GM12878 (cell line): ENCODE results near the gene ERO1B. TPM values are rescaled to one million over a fixed set of nuclear protein-coding genes. Genes with fewer than 3 reads are reported as not detected.

ENCODE experiments used
- CBX3 ChIP-seq: fragments of 200-600 bp; sonication (generic); IDR thresholded peaks from 2 replicates; pipeline ENCODE4 v1.6.1; 2016; ENCODE audit warnings: low read depth, borderline replicate concordance
- CHD1 ChIP-seq: IDR thresholded peaks from 2 replicates; pipeline ENCODE4 v1.6.1; 2012; ENCODE audit warnings: low read depth, low read length, improper control_type of control experiment
- FOS ChIP-seq: IDR thresholded peaks from 3 replicates; pipeline ENCODE4 v1.6.1; 2011; ENCODE audit warnings: borderline replicate concordance; ENCODE audit not compliant: insufficient read length; ENCODE audit errors: extremely low read depth
- NFYA ChIP-seq: IDR thresholded peaks from 2 replicates; pipeline ENCODE4 v1.6.1; 2011; ENCODE audit warnings: low read depth, mild to moderate bottlenecking, low read length, improper control_type of control experiment, borderline replicate concordance
- NR2F1 ChIP-seq: fragments of 450-650 bp; conservative IDR thresholded peaks from 2 replicates; pipeline ENCODE4 v1.6.1; 2017; ENCODE audit warnings: mild to moderate bottlenecking
- POU2F2 ChIP-seq: IDR thresholded peaks from 3 replicates; pipeline ENCODE4 v1.6.1; 2011; ENCODE audit warnings: low read depth, mild to moderate bottlenecking, low read length, borderline replicate concordance
- RELB ChIP-seq: fragments of 450-650 bp; IDR thresholded peaks from 2 replicates; pipeline ENCODE4 v1.6.1; 2017; ENCODE audit warnings: low read depth, mild to moderate bottlenecking, moderate library complexity
- SIN3A ChIP-seq: IDR thresholded peaks from 2 replicates; pipeline ENCODE4 v1.6.1; 2012; ENCODE audit warnings: low read depth, low read length, improper control_type of control experiment
- STAT1 ChIP-seq: fragments of 450-650 bp; conservative IDR thresholded peaks from 2 replicates; pipeline ENCODE4 v1.6.1; 2014; ENCODE audit warnings: antibody characterized with exemption, mild to moderate bottlenecking
- TCF3 ChIP-seq: IDR thresholded peaks from 2 replicates; pipeline ENCODE4 v1.6.1; 2012; ENCODE audit warnings: low read depth, mild to moderate bottlenecking, low read length, borderline replicate concordance; ENCODE audit not compliant: insufficient read depth
- ZNF24 ChIP-seq: fragments of 450-650 bp; IDR thresholded peaks from 2 replicates; pipeline ENCODE4 v1.6.1; 2017; ENCODE audit warnings: antibody characterized with exemption, mild to moderate bottlenecking
- ZNF592 ChIP-seq: fragments of 450-650 bp; IDR thresholded peaks from 2 replicates; pipeline ENCODE4 v1.6.1; 2017; ENCODE audit warnings: mild to moderate bottlenecking, moderate library complexity
- polyA plus RNA-seq, 11 experiments: library from polyadenylated mRNA; depleted of rRNA in 4 of 11; unstranded in 6 of 11; stranded (reverse) in 5 of 11; fragments of >200 nt; fragmentation: Nextera tagmentation in 4 of 11; fragmentation: Illumina TruSeq in 1 of 11; extraction: Ambion mirVana in 4 of 11; extraction: Trizol in 1 of 11; gene quantifications; 1 replicate in 1 of 11; 2 replicates in 10 of 11; pipeline versions ENCODE4 v1.2.1 to v1.2.3, GENCODE V29; 2011 to 2016; ENCODE audit warnings: inconsistent platforms in 2 of 11, missing spikeins in 2 of 11, low read depth in 1 of 11
- total RNA-seq, 4 experiments: library from RNA; depleted of rRNA in 3 of 4; stranded (reverse); fragments of >200 nt in 3 of 4; fragmentation: Illumina TruSeq in 1 of 4; extraction: Trizol in 1 of 4; gene quantifications; 2 replicates each; pipeline versions ENCODE4 v1.2.1 to v1.2.3, GENCODE V29; 2013 to 2021

The ERO1B gene
- total and polyA plus RNA-seq, 10 of the 15 experiments (the other 5 are each of a cell fraction or from before 2014, with no cell fraction given) = 9.0 to 30.9 (median 23.0) TPM

- TF ChIP-seq ZNF592 = no peak
- no peak for TF ChIP-seq RELB
- no peak for TF ChIP-seq SIN3A
- TF ChIP-seq POU2F2 = peak; percentile 79; the same call in 1 of the 3 replicates
- TF ChIP-seq STAT1 = no peak
- TF ChIP-seq CBX3 = no peak
- no peak for TF ChIP-seq NFYA
- no peak for TF ChIP-seq ZNF24
- no peak for TF ChIP-seq NR2F1
- no peak for TF ChIP-seq CHD1
- no peak for TF ChIP-seq FOS
- no peak for TF ChIP-seq TCF3
Measured at GRCh38 chr1:236175642-236176336, 106.0 kb downstream of the ERO1B start (continued).
